HepG2 (cell line): Measurements from ENCODE around the gene UBQLN4. TPM values are rescaled to one million over a fixed set of nuclear protein-coding genes. Genes with fewer than 3 reads are reported as not detected.
A peak's percentile ranks its signal among the peaks of the same experiment; 100 is the strongest.

Experiments used
- BORCS8-MEF2B ChIP-seq: sonication (generic); formaldehyde crosslinking; IDR thresholded peaks from 2 replicates; pipeline ENCODE4 v1.8.0; 2022; ENCODE audit warnings: mild to moderate bottlenecking, missing genetic modification reagents
- CBX5 ChIP-seq: sonication (generic); formaldehyde crosslinking; IDR thresholded peaks from 2 replicates; pipeline ENCODE4 v1.4.0; 2020; ENCODE audit warnings: missing genetic modification reagents, borderline replicate concordance
- CEBPG ChIP-seq: IDR thresholded peaks from 2 replicates; pipeline ENCODE4 v1.6.1; 2016
- CHCHD3 ChIP-seq: sonication (generic); formaldehyde crosslinking; IDR thresholded peaks from 2 replicates; pipeline ENCODE4 v1.8.0; 2022; ENCODE audit warnings: mild to moderate bottlenecking, missing genetic modification reagents, moderate library complexity
- FOXJ3 ChIP-seq: sonication (generic); formaldehyde crosslinking; IDR thresholded peaks from 2 replicates; pipeline ENCODE4 v1.4.0; 2020; ENCODE audit warnings: missing genetic modification reagents, mild to moderate bottlenecking, borderline replicate concordance
- FOXK2 ChIP-seq: fragments of 450-650 bp; IDR thresholded peaks from 2 replicates; pipeline ENCODE4 v1.6.1; 2016
- GMEB1 ChIP-seq: sonication (generic); formaldehyde crosslinking; IDR thresholded peaks from 2 replicates; pipeline ENCODE4 v1.5.1; 2020; ENCODE audit warnings: missing genetic modification reagents, mild to moderate bottlenecking, borderline replicate concordance
- NFIC ChIP-seq: IDR thresholded peaks from 2 replicates; pipeline ENCODE4 v1.6.1; 2012; ENCODE audit warnings: mild to moderate bottlenecking, low read length, inconsistent platforms
- NR2F2 ChIP-seq: IDR thresholded peaks from 2 replicates; pipeline ENCODE4 v1.6.1; 2012; ENCODE audit warnings: low read depth, inconsistent platforms, borderline replicate concordance
- PHF21A ChIP-seq: sonication (generic); formaldehyde crosslinking; IDR thresholded peaks from 2 replicates; pipeline ENCODE4 v1.5.0; 2020; ENCODE audit warnings: mild to moderate bottlenecking, missing genetic modification reagents
- REST ChIP-seq, 2 experiments: IDR thresholded peaks; 2 replicates each; pipeline ENCODE4 v1.6.1; 2011 to 2012; ENCODE audit warnings: low read length in 2 of 2, borderline replicate concordance in 1 of 2, low read depth in 1 of 2, mild to moderate bottlenecking in 1 of 2, moderate library complexity in 1 of 2
- SAP130 ChIP-seq: IDR thresholded peaks from 2 replicates; pipeline ENCODE4 v1.6.1; 2016; ENCODE audit warnings: low read depth
- TIGD3 ChIP-seq: sonication (generic); formaldehyde crosslinking; IDR thresholded peaks from 2 replicates; pipeline ENCODE4 v1.5.1; 2020; ENCODE audit warnings: mild to moderate bottlenecking, missing genetic modification reagents, borderline replicate concordance
- TOE1 ChIP-seq: sonication (generic); formaldehyde crosslinking; IDR thresholded peaks from 2 replicates; pipeline ENCODE4 v1.4.0; 2020; ENCODE audit warnings: mild to moderate bottlenecking, missing genetic modification reagents
- ZBTB46 ChIP-seq: sonication (generic); formaldehyde crosslinking; IDR thresholded peaks from 2 replicates; pipeline ENCODE4 v1.4.0; 2020; ENCODE audit warnings: mild to moderate bottlenecking, missing genetic modification reagents, borderline replicate concordance
- ZNF24 ChIP-seq: fragments of 450-650 bp; IDR thresholded peaks from 2 replicates; pipeline ENCODE4 v1.6.1; 2017; ENCODE audit warnings: antibody characterized with exemption, mild to moderate bottlenecking
- ZNF441 ChIP-seq: sonication (generic); formaldehyde crosslinking; IDR thresholded peaks from 2 replicates; pipeline ENCODE4 v1.7.0; 2021; ENCODE audit warnings: missing genetic modification reagents, borderline replicate concordance
- ZNF577 ChIP-seq: sonication (generic); formaldehyde crosslinking; IDR thresholded peaks from 2 replicates; pipeline ENCODE4 v1.4.0; 2020; ENCODE audit warnings: mild to moderate bottlenecking, low read depth, missing genetic modification reagents, borderline replicate concordance
- ZNF746 ChIP-seq: sonication (generic); formaldehyde crosslinking; IDR thresholded peaks from 2 replicates; pipeline ENCODE4 v1.8.0; 2022; ENCODE audit warnings: mild to moderate bottlenecking, missing genetic modification reagents
- ZNF770 ChIP-seq: sonication (generic); formaldehyde crosslinking; IDR thresholded peaks from 2 replicates; pipeline ENCODE4 v1.5.0; 2020; ENCODE audit warnings: mild to moderate bottlenecking, missing genetic modification reagents
- polyA plus RNA-seq, 8 experiments: library from polyadenylated mRNA; depleted of rRNA in 3 of 8; stranded (reverse) in 7 of 8; unstranded in 1 of 8; fragments of >200 nt; fragmentation: Illumina TruSeq in 4 of 8; extraction: Trizol in 4 of 8; gene quantifications; 2 replicates each; pipeline versions ENCODE4 v1.2.1 to v1.2.3, GENCODE V29; 2011 to 2016; ENCODE audit warnings: low read depth in 4 of 8, missing spikeins in 1 of 8, mixed read lengths in 1 of 8; ENCODE audit not compliant: insufficient read depth in 1 of 8
- total RNA-seq, 5 experiments: library from RNA; depleted of rRNA; stranded (reverse); fragments of >200 nt; fragmentation: Illumina TruSeq; extraction: Trizol; gene quantifications; 2 replicates each; pipeline ENCODE4 v1.2.3, GENCODE V29; 2016; ENCODE audit warnings: low read depth in 1 of 5

UBQLN4 gene
- total and polyA plus RNA-seq, 2 of the 13 experiments (the other 11 are each of a cell fraction or from before 2014, with no cell fraction given): 31.5 to 39.8 TPM

GRCh38 chr1:156086256-156086662 is 32.7 kb upstream of the UBQLN4 start (continued):
- 0 out of 2 replicates have a peak, but pooled peaks have one; percentile 48 for TF ChIP-seq CBX5
- TF ChIP-seq ZNF770 (CRISPR knock-in tag): peak; percentile 66
- peak; percentile 95 for TF ChIP-seq SAP130
- peak; percentile 86; the same call in 1 of the 2 replicates for TF ChIP-seq ZNF746 (CRISPR knock-in tag)
- peak; percentile 94 for TF ChIP-seq FOXK2
- peak; percentile 62; the same call in 1 of the 2 replicates for TF ChIP-seq GMEB1 (CRISPR knock-in tag)
- TF ChIP-seq CHCHD3 (CRISPR knock-in tag): no peak
- peak; percentile 100 for TF ChIP-seq NR2F2
- TF ChIP-seq ZNF441 (CRISPR knock-in tag): peak; percentile 37; the same call in 1 of the 2 replicates
- peak; percentile 80; the same call in 1 of the 2 replicates for TF ChIP-seq TOE1 (CRISPR knock-in tag)
- 0 out of 2 replicates have a peak, but pooled peaks have one; percentile 37 for TF ChIP-seq BORCS8-MEF2B (CRISPR knock-in tag)
- no peak for TF ChIP-seq ZNF577 (CRISPR knock-in tag)
- peak; percentile 92 for TF ChIP-seq ZNF24
- peak; percentile 99 for TF ChIP-seq PHF21A (CRISPR knock-in tag)
- TF ChIP-seq ZBTB46: no peak
- peak; percentile 79 for TF ChIP-seq CEBPG (CRISPR knock-in tag)
- no peak for TF ChIP-seq TIGD3 (CRISPR knock-in tag)
- peak; percentile 95 for TF ChIP-seq FOXJ3 (CRISPR knock-in tag)
- peak in 1 of 2 experiments; percentile 73; a peak in 2 of 4 replicates for TF ChIP-seq REST (IDR thresholded peaks at IDR 0.05; ENCODE audit: borderline replicate concordance in 1 of 2, low read depth in 1 of 2, low read length in 2 of 2)
- peak; percentile 92 for TF ChIP-seq NFIC
